Measurements from ENCODE around the gene TSPAN13.

TSPAN13 gene

DNA sequence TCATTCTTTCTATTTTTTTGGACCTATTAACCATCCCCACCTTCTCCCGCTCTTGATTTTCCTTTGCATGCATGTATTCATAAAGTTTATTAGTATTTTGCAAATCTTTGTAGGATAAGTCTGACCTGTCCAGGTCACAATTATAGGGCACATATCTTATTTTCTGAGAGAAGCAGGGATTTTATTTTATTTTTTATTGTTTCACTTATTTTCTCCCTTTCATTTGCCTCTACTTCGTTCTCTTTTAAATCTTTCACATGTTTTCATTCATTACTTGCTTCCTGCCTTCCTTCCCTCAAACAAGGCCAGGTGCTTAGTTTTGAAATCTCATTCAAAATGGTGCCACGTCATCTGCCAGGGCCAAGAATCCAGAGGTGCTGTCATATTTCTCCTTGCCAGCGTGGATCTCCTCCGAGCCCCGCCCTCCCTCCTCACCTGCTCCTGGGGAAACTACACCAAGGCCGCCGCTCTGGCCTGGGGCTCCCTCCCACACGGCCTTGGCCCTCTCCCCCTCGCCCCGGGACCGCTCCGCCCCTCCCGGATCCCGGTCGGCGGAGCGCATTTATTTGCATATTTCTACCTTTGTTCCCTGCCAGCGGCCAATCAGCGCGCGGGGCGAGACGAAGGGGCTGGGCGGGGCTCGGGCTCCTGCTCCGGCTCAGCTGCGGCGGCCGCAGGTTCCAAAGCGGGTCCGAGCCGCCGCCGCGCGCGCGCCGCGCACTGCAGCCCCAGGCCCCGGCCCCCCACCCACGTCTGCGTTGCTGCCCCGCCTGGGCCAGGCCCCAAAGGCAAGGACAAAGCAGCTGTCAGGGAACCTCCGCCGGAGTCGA is at the start of gene TSPAN13:
Gene TSPAN13, plus strand, starts transcription at position 654 of the 830 bp plus-strand sequence. CDS start 213 bp downstream, outside the sequence.
- DNase-seq: peak; percentile 96

DNA sequence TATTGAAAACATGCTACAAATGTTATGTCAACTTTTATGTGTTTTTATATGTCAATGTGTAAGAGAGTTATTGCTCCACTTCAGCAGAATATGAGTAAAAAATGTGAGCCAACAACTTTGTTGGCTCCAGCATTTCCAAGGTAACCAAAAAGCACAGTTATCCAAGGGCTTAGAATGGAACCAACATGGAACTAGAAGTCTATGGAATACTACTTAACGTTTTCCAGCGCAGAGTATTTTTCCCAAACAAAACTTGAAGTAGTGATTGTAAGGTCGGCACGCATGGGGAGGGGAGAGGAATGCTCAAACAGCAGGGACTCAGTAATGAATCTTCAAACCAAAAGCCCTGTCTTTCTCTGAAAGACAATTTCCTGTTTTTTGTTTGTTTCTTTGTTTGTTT is 45.0 kb upstream of the TSPAN13 start:
- no peak for DNase-seq

DNA sequence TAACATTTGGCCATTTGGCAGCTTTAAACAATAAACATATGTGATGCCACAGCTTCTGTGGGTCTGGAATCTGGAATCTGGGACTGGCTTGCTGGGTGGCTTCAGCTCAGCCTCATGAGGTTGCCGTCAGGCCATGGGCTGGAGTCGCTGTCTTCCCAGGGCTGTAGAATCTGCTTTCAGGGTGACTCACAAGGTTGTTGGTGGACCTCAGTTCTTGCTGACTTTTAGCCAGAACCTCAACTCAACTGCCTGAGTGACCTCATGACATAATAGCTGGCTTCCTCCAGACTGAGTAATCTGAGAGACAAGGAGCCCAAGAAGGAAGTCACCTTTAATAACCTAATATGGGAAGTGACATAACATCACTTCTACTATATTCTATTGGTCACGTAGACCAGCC is 44.6 kb upstream of the TSPAN13 start:
- no peak for DNase-seq

DNA sequence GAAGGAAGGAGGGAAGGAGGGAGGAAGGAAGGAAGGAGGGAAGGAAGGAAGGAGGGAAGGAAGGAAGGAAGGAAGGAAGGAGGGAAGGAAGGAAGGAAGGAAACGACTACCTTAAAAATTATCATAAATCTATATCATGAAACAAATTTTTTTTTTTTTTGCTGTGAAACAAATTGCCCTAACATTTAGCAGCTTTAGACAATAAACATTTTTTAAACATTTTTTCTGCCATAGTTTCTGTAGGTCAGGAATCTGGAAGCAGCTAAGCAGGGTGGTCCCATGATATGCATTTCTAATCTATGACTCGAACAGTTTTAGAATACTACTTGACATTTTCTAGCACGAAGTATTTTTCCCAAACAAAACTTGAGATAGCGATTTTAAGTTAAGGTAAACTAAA is 42.9 kb upstream of the TSPAN13 start:
- no peak for DNase-seq

DNA sequence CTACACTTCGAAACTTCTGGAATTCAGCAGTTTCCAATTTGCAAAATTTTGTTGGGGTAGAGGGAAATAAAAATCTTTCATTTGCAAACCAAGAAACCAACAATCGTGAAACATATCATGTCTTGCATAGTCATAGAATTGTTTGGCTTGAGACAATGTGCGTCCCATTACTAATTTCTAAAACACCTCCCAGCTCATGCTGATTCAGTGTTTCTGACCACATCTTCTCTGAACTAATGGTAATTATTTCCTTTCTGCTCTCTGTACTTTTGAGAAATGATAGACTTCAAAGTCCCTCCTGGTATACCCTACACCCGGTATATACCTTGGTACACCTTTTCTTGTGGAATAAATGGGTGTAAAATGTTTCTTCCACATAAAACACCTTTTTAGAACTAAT is 41.8 kb upstream of the TSPAN13 start:
- no peak for DNase-seq

DNA sequence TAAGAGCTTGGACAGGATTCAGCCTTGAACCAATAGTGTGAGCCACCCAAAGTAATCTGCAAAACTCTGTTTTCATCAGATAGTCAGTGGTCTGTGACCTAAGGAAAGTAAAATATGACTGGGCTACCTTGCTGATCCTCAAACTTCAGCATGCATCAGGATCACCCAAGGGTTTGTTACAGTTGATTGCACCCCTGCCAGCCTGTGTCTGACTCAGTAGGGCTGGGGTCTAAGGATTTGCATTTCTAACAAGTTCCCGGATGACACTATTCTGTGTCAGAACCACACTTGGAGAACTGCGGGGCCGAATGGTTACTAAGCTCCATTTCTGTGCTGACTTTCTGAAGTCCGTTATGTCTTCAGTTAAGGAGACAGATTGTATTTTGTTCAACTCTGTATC is 40.6 kb upstream of the TSPAN13 start:
- DNase-seq: no peak

DNA sequence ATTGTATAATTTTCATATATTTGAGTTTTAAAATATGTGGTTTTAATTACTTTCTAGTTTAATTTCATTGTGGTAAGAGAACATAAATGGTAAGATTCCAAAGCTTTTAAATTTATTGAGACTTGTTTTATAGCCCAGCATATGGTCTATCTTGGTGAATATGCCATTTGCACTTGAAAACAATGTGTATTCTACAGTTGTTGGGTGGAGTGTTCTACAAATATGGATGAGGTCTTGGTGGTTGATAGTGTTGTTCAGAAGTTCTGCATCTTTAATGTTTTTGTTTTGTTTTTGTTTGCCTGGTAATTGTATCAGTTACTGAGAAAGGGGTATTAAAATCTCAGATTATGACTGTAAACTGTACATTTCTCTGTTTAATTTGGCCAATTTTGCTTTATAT is 37.6 kb upstream of the TSPAN13 start:
- DNase-seq: no peak

DNA sequence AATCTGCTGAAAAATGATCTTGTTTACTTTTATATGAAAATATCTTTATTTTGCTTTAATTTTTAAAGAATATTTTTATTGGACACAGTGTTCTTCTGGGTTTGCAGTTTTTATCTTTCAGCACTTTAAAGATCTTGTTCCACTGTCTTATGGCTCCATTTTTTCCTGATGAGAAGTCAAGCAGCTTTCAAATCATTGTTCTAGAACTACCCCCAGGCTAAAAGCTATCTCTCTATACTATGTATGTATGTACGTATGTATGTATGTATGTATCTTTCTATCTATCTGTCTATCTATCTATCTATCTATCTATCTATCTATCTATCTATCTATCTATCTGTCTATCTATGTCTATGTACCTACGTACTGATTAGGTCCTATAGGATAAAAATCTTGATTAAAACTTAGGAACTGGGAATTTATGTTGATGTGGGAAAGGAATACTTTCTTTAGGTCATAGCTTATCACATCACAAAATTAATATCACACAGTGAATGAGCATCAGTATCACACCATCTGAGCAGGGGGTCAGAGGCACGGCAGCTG is 35.4 kb upstream of the TSPAN13 start:
- DNase-seq: no peak

DNA sequence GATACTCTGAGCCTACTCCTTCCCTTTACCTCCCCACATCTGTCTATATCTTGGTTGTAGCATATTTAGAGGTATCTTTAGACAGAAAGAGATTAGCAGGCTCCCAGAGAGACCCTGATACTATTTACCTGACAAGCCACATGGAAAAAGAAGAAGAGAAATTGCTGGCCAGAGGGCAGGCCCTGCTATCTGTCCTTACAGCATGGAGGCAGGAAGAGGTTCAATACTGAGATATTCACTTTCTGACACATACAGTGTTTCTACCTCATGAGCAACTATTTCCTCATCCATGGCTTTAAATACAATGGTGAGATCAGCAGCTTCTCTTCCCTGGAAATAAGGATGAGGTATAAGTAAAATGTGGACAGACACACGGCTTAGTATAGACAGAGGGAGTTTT is 33.9 kb upstream of the TSPAN13 start:
- DNase-seq: peak; percentile 25

DNA sequence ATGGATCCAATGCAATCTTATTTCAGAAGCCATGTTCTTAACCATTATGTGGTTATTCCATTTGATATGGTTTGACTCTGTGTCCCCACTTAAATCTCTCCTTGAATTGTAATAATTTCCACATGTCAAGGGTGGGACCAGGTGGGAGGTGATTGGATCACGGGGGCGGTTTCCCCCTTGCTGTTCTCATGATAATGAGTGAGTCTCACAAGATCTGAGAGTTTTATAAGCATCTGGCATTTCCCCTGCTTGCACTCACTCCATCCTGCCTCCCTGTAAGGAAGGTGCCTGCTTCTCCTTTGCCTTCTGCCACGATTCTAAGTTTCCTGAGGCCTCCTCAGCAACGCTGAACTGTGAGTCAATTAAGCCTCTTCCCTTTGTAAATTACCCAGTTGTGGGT is 32.0 kb upstream of the TSPAN13 start:
- no peak for DNase-seq

DNA sequence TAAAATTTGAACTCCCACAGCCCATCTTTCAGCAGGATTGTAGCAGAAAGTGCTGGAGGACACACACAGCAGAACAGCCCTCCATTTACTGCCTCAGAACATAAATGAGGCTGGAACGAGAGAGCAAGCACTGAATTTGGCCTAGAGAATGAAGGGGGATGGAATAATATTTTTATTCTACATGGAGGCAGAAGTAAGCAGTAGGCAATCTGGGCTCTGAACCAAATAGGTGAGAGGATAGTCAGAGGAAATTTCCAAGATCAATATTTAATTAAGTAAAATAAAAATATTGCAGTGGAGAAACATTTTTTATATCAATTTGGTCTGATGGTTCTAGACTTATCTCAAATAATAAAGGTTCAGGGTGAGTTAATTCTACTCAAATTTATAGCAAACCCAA is 29.2 kb upstream of the TSPAN13 start:
- DNase-seq: no peak

DNA sequence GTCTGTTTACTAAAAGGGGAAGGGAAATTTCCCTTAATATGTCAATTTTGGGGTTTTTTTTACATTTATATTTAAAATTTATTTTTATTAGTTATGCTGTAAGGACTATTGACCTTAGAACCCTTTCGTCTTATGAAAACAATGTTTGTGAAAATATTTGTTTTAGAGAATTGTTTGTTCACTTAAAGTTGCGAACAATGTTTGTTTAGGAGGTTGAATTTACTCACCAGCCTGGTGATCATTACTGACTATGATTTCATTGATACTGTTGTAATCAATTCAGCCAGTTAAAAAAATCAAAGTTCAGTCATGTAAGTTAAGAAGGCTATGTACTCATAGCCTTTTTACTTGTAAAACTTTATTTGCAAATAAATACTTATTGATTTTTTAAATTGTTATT is 27.4 kb upstream of the TSPAN13 start:
- no peak for DNase-seq

DNA sequence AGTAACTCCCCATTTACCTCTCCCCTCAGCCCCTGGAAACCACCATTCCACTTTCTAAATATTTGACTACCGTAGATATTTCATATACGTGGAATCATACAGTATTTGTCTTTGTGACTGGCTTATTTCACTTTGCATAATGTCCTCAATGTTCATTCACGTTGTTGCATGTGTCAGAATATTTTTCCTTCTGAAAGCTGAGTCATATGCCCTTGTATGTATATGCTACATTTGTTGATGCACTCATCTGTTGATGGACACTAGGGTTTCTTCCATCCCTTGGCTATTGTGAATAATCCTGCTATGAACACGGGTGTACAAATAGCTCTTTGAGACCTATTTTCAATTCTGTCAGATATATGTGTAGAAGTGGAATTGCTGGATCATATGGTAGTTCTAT is 25.8 kb upstream of the TSPAN13 start:
- no peak for DNase-seq

DNA sequence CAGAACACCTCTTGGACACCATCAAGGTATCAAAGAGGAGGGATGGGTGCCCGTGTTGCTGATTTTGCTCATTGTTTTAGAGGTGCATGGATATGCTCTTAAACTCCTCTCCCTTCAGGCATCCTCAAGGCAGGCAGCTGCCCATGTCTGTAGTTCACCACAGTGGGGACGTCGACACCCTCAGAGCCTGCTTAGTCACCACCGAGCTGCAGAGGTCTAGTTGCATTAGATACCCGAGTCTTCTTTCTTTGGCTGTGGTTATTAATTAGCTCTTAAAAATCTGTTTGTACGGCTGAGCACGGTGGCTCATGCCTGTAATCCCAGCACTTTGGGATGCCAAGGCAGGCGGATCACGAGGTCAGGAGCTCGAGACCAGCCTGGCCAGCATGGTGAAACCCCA is 24.7 kb upstream of the TSPAN13 start:
- no peak for DNase-seq

DNA sequence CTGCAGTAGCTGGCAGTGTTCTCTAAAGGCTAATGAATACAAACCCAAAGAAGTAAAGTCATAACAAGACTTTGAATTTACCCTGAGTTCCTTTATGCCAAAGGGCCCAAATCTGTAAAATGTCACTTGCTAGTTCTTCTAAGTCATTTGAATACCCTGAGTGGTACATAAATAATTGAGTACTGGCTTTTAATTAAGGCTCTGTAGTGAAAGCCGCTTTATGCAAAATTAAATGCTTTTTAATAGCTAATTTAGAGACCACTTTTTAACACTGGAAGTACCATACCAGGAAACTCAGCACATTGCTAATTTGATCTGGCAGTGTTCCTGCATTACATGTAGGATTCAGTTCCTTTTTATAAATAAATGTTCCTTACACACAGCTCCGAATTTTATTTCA is 24.0 kb upstream of the TSPAN13 start:
- no peak for DNase-seq

DNA sequence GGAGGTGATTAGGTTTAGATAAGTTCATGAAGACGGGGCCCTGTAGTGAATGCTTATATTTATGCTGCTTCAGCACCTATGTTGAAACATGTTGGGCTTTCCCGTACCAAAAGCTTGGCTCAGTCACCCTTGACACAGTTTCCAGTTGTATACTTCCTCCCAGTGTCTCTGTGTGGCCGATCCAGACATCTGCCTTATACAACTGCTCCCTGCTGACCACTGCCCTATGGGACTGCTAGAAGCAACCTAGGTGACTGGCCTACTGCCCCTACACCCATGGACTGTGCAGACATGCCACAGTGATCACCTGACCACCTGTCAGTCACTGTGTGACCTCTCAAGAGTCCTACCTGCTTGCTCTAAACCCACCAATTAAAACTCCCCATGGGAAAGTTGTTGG is 22.6 kb upstream of the TSPAN13 start:
- DNase-seq: no peak

DNA sequence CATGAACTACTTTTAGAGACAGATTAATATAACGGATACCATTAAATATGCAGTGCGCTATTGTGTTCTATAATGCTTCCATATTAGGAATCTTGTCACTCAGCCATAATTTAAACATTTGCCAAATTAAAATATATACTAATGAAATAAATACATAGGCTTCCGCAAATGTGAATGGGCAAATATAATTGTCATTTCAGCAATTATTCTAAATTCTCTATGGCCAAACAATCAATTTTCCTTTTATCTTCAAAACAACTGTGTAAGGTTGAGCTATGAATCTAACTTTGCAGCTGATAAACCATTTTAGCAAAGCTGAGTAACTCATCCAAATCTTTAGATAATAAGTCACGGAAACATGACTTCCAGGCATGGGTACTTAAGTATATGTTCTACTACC is 20.7 kb upstream of the TSPAN13 start:
- DNase-seq: no peak

DNA sequence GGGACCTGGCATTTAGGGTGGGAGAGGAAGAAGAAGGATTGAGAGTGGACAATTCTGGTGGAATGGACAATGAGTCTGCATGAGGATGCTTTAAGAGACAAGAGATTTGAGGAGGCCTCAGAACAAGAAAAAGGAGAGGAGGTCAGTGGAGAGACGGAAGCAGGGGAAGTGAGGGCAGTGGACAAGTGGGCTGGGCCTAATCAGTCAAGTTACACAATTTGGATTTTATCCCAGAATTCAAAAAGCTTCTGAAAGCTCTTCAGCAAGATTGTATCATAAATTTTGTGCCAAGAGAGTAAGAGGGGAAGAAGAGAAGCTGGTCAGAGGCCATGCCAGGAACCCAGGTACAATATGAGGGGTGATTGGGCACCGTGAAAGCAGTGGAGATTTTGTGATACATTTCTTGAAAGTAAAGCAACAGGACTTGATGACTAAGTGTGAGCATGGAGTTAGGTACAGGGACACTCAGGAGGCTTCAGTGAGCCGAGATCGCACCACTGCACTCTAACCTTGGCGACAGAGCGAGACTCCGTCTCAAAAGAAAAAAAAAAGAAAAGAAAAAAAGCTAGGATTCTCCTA is 19.3 kb upstream of the TSPAN13 start:
- DNase-seq: no peak

DNA sequence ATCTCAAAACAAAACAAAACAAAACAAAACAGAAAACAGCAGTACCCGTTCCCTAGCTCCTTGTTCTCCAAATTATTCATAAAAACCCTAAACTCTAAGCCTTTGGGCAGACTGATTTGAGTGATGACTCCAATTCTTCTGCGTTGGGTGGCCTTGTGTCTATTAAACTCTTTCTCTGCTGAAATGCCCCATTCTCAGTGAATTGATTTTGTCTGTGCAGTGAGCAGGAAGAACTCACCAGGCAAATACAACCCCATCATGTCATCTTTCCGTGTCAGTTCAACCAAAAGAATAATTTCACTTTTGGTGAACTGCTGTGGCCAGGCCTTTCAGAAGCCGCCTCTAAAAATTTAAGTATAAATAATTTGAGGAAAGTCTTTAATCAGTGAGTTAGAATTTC is 18.5 kb upstream of the TSPAN13 start:
- DNase-seq: no peak

DNA sequence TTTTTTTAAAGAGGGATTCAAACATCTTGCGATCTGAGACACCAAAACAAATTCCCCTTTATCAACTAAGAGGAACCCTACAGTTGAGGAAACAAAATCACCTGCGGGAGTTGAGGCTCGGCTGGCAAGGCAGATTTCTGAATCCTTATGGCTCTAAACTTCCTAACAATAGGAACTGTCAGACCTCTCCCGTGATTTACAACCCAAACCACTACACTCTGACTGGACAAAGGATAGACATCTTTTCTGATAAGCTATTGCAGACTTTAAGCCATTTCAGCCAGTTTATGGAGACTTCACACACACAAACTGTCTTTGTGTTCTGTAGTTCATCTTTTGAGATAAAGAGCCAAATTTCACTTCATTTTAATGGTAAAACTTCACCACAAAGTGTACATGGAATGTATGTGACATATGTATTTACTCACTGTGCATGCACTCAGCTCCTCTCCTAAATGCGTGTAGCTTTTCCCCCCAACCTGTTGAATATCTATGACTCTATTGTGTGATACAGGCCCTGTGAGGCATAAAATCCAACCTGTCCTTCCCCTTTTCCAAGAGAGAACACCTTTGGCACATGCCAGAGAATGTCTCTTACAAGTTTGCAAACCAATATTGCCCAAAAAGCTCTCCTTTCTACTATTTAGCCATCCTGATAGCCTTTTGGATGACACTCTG is 15.4 kb upstream of the TSPAN13 start:
- no peak for DNase-seq

DNA sequence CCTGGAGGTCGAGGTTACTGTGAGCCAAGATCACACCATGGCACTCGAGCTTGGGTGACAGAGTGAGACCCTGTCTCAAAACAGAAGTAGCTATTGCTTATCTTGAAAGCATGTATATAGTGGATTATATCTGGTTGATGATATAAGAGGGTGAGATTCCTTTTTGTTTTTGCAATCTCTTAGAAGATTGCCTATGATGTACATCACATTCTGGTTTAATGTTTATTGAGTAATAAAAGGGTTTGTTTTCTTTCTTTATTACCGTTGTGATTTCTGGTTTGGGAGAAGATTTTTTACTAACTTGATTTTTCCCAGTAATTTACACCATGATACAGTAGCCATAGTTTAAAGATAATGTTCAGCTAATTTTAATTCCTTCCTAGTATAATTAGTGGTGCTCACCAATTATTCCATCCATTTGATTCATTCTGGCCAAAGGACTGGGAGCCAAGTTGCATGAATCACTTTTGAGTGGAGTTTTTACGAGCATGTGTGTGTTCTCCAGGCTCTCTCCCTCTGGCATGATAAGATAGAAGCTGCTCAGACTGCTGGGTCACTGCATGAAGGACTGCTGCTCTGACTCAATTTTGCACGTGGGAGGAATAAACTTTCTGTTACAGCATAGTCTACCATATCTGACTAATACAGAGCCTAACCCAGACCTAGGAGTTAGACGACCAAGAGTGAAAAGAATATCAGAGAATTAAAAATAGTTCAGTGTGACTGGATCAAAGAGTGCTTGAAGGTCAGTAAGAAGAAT is 13.5 kb upstream of the TSPAN13 start:
- no peak for DNase-seq

DNA sequence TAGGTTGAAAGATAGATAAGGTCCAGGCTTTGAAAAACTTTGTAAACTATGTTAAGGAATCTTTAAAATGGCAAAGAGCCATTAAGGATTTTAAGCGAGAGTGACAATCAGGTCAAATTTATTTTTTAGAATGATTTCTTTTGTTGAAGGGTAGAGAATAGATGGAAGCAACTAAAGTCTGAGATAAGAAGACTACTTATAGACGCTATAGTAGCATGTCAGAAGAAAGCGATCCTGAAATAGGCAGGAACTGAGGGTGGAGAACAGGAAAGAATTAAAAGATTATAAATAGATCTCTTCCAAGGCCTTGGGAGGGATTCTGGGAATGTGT is 13.0 kb upstream of the TSPAN13 start:
- DNase-seq: no peak

DNA sequence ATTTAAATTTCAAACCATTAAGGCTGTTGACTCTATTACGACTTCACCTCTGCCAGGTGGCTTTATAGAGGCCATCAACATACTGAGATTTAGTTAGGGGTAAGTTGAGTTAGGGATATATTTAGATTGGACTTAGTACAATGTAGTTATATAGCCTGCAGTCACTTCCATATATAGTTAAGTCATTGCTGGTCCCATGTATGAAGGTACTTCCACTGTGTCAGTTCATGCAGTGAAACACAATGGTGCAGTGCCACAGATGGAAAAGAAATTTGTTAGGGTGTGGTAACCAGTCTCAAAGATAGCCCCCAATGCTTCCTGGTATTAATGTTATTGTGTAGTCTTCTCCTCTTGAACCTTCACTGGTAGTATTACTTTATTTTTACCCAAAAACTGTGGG is 12.6 kb upstream of the TSPAN13 start:
- DNase-seq: no peak

Measured in NCI-H82 (cell line).